ENCODE measurements around the gene TPCN1. TPM values are rescaled to one million over a fixed set of nuclear protein-coding genes. Genes with fewer than 3 reads are reported as not detected.

TPCN1 gene
- total and polyA plus RNA-seq, 2 experiments from 2014 or later, result 14.4 to 16.2 TPM

DNA sequence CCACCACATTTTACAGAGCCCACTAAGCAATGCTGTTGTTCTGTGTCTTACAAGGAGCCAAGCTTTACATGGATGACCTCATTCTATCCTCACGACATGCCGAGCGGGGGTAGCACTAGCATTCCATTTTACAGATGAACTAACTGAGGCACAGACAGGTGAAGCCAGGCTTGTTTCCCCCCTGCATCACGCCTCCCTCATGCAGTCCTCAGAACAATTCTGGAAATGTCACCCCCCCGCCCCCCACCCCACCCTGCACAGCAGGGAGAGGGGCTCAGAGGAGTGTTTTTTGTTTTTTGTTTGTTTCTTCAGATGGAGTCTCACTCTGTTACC lies 112.1 kb downstream of the TPCN1 start (continued):
- TF ChIP-seq, protein P1, sequence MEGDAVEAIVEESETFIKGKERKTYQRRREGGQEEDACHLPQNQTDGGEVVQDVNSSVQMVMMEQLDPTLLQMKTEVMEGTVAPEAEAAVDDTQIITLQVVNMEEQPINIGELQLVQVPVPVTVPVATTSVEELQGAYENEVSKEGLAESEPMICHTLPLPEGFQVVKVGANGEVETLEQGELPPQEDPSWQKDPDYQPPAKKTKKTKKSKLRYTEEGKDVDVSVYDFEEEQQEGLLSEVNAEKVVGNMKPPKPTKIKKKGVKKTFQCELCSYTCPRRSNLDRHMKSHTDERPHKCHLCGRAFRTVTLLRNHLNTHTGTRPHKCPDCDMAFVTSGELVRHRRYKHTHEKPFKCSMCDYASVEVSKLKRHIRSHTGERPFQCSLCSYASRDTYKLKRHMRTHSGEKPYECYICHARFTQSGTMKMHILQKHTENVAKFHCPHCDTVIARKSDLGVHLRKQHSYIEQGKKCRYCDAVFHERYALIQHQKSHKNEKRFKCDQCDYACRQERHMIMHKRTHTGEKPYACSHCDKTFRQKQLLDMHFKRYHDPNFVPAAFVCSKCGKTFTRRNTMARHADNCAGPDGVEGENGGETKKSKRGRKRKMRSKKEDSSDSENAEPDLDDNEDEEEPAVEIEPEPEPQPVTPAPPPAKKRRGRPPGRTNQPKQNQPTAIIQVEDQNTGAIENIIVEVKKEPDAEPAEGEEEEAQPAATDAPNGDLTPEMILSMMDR (conservative IDR thresholded peaks at IDR 0.05; ENCODE audit: low read depth in 2 of 2), result no peak
- TF ChIP-seq, protein P2, sequence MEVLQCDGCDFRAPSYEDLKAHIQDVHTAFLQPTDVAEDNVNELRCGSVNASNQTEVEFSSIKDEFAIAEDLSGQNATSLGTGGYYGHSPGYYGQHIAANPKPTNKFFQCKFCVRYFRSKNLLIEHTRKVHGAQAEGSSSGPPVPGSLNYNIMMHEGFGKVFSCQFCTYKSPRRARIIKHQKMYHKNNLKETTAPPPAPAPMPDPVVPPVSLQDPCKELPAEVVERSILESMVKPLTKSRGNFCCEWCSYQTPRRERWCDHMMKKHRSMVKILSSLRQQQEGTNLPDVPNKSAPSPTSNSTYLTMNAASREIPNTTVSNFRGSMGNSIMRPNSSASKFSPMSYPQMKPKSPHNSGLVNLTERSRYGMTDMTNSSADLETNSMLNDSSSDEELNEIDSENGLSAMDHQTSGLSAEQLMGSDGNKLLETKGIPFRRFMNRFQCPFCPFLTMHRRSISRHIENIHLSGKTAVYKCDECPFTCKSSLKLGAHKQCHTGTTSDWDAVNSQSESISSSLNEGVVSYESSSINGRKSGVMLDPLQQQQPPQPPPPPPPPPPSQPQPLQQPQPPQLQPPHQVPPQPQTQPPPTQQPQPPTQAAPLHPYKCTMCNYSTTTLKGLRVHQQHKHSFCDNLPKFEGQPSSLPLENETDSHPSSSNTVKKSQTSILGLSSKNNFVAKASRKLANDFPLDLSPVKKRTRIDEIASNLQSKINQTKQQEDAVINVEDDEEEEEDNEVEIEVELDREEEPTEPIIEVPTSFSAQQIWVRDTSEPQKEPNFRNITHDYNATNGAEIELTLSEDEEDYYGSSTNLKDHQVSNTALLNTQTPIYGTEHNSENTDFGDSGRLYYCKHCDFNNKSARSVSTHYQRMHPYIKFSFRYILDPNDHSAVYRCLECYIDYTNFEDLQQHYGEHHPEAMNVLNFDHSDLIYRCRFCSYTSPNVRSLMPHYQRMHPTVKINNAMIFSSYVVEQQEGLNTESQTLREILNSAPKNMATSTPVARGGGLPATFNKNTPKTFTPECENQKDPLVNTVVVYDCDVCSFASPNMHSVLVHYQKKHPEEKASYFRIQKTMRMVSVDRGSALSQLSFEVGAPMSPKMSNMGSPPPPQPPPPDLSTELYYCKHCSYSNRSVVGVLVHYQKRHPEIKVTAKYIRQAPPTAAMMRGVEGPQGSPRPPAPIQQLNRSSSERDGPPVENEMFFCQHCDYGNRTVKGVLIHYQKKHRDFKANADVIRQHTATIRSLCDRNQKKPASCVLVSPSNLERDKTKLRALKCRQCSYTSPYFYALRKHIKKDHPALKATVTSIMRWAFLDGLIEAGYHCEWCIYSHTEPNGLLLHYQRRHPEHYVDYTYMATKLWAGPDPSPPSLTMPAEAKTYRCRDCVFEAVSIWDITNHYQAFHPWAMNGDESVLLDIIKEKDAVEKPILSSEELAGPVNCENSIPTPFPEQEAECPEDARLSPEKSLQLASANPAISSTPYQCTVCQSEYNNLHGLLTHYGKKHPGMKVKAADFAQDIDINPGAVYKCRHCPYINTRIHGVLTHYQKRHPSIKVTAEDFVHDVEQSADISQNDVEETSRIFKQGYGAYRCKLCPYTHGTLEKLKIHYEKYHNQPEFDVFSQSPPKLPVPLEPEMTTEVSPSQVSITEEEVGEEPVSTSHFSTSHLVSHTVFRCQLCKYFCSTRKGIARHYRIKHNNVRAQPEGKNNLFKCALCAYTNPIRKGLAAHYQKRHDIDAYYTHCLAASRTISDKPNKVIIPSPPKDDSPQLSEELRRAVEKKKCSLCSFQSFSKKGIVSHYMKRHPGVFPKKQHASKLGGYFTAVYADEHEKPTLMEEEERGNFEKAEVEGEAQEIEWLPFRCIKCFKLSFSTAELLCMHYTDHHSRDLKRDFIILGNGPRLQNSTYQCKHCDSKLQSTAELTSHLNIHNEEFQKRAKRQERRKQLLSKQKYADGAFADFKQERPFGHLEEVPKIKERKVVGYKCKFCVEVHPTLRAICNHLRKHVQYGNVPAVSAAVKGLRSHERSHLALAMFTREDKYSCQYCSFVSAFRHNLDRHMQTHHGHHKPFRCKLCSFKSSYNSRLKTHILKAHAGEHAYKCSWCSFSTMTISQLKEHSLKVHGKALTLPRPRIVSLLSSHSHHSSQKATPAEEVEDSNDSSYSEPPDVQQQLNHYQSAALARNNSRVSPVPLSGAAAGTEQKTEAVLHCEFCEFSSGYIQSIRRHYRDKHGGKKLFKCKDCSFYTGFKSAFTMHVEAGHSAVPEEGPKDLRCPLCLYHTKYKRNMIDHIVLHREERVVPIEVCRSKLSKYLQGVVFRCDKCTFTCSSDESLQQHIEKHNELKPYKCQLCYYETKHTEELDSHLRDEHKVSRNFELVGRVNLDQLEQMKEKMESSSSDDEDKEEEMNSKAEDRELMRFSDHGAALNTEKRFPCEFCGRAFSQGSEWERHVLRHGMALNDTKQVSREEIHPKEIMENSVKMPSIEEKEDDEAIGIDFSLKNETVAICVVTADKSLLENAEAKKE (CRISPR knock-in tag; IDR thresholded peaks at IDR 0.05), result no peak

DNA sequence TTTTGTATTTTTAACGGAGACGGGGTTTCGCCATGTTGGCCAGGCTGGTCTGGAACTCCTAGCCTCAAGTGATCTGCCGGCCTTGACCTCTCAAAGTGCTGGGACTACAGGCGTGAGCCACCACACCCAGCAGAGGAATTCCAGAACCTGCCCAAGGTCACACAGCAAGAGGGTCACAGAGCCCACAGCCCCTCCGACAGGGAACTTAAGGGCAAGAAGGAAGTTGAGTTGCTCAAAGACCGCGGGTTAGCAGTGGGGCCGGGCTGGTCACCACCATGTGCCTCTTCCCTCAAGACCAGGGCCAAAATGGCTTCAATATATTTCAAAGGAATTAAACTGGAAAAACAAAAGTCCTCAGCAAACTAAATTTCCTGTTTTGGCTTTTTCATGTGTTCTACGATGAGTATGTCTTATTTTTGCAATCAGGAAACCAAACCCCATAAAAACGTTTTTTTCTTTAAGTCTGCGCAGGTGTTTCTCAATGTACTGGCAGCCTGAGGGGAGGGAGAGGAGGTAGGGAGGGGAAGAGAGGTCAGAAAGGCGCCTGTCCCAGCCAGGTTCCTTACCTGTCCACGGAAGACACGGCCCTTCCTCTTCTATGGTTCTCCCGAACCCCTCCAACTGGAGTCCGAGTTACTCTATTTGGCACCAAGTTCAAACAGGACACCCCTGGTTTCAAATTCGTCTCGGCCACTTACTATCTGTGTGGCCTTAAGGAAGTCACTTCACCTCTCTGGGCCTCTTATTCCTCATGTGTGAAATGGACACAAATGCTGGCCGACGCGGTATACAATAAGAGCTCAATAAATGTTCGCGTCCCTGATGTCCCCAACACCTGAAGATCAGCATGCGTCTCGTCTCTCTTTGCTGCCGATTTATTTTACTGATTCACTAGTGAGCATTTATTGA lies 112.9 kb downstream of the TPCN1 start:
- Histone ChIP-seq H3F3A (replicated peaks; ENCODE audit: low read depth) (no peaks in the 10 kb centered on the region), H3K36me3 (ENCODE audit: insufficient read depth) (no peaks in the 10 kb centered on the region; the same call in 1 of the 2 replicates), H3K4me1 (ENCODE audit: insufficient read depth) (peaks cover 14% of the 10 kb centered on the region), H3K4me3 (peak overlapping the region; percentile 75), H3K4me2 (peak overlapping the region; percentile 85), H3K79me2 (replicated peaks; ENCODE audit: insufficient read depth) (no peaks in the 10 kb centered on the region), H3K9me2 (ENCODE audit: insufficient read depth) (no peaks in the 10 kb centered on the region), H4K20me1 (replicated peaks; ENCODE audit: insufficient read depth) (no peaks in the 10 kb centered on the region), H3K27ac (ENCODE audit: low read depth) (no peak overlapping the region), H2AFZ (peak overlapping the region; percentile 78), H3K27me3 (ENCODE audit: insufficient read depth) (peaks cover 10% of the 10 kb centered on the region)
- no peak overlapping the region for H3K27ac Mint-ChIP-seq
- H3K4me1 Mint-ChIP-seq, result peaks cover 10% of the 10 kb centered on the region
- H3K36me3 Mint-ChIP-seq (ENCODE audit: low read depth), result peaks cover 16% of the 10 kb centered on the region
- DNase-seq (ENCODE audit: low spot score) (no peak), ATAC-seq (peak; percentile 10)
- peaks cover 31% of the 10 kb centered on the region for H3K27me3 Mint-ChIP-seq (ENCODE audit: insufficient read depth, low read depth, poor library complexity)
- peak overlapping the region; percentile 84 for H3K4me3 Mint-ChIP-seq
- no peaks in the 10 kb centered on the region for H3K9me3 Mint-ChIP-seq
- TF ChIP-seq STAT1 (IDR thresholded peaks at IDR 0.05; ENCODE audit: unreplicated experiment), result no peak
- TF ChIP-seq ZNF114 (CRISPR knock-in tag; IDR thresholded peaks at IDR 0.05), result no peak
- TF ChIP-seq, protein P1 (conservative IDR thresholded peaks at IDR 0.05; ENCODE audit: low read depth in 2 of 2), result no peak
- TF ChIP-seq EZH2phosphoT487 (IDR thresholded peaks at IDR 0.05; ENCODE audit: unreplicated experiment), result no peak
- no peak for TF ChIP-seq JUNB (IDR thresholded peaks at IDR 0.05; ENCODE audit: unreplicated experiment)
- TF ChIP-seq POLR2AphosphoS5 (IDR thresholded peaks at IDR 0.05; ENCODE audit: low read depth), result no peak
- no peak for TF ChIP-seq CREB1 (CRISPR knock-in tag; IDR thresholded peaks at IDR 0.05; ENCODE audit: low read depth)
- TF ChIP-seq NANOG (IDR thresholded peaks at IDR 0.05; ENCODE audit: borderline replicate concordance), result no peak
- TF ChIP-seq, protein P3, sequence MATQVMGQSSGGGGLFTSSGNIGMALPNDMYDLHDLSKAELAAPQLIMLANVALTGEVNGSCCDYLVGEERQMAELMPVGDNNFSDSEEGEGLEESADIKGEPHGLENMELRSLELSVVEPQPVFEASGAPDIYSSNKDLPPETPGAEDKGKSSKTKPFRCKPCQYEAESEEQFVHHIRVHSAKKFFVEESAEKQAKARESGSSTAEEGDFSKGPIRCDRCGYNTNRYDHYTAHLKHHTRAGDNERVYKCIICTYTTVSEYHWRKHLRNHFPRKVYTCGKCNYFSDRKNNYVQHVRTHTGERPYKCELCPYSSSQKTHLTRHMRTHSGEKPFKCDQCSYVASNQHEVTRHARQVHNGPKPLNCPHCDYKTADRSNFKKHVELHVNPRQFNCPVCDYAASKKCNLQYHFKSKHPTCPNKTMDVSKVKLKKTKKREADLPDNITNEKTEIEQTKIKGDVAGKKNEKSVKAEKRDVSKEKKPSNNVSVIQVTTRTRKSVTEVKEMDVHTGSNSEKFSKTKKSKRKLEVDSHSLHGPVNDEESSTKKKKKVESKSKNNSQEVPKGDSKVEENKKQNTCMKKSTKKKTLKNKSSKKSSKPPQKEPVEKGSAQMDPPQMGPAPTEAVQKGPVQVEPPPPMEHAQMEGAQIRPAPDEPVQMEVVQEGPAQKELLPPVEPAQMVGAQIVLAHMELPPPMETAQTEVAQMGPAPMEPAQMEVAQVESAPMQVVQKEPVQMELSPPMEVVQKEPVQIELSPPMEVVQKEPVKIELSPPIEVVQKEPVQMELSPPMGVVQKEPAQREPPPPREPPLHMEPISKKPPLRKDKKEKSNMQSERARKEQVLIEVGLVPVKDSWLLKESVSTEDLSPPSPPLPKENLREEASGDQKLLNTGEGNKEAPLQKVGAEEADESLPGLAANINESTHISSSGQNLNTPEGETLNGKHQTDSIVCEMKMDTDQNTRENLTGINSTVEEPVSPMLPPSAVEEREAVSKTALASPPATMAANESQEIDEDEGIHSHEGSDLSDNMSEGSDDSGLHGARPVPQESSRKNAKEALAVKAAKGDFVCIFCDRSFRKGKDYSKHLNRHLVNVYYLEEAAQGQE (IDR thresholded peaks at IDR 0.05; ENCODE audit: unreplicated experiment), result no peak
